Left renal cortex interstitium (tissue), 4 donors: Measurements from ENCODE around the gene PKD1L1. TPM values are rescaled to one million over a fixed set of nuclear protein-coding genes. Genes with fewer than 3 reads are reported as not detected.
"Not testable (repeated sequence)": the region's sequence is repeated elsewhere in the genome, so short reads cannot be mapped to it uniquely, and the experiment has no call there.

Experiments
- DNase-seq, 4 donors: peaks; one replicate each; pipeline ENCODE4 v3.0.0-alpha.2; 2013; ENCODE audit warnings: low read depth in 4 of 4, low spot score in 2 of 4, missing footprints in 1 of 4
- polyA plus RNA-seq, 4 donors: library from polyadenylated mRNA; unstranded; fragments of 120-200 nt; gene quantifications; one replicate each; pipeline ENCODE4 v1.2.1, GENCODE V29; 2013; ENCODE audit not compliant: insufficient read length in 4 of 4

Gene PKD1L1
- under 1 TPM; 0.14 to 0.27 (median 0.21) TPM for polyA plus RNA-seq

- DNase-seq = no peak
These were observed at the start of gene PKD1L1 for GRCh38 chr7:47948141-47948790. Gene PKD1L1 (minus strand): TSS chr7:47948466. CDS start chr7:47948440, 26 bp downstream.

GRCh38 chr7:47992446-47992845 lies 44.2 kb upstream of the PKD1L1 start:
- DNase-seq = no peak

- peak in 3 of 4 donors; percentile 39 to 66 (median 58) for DNase-seq
These were observed 43.6 kb upstream of the PKD1L1 start for GRCh38 chr7:47991741-47992311.

GRCh38 chr7:47991270-47991669 lies 43.0 kb upstream of the PKD1L1 start:
- no peak for DNase-seq

GRCh38 chr7:47990592-47990991 lies 42.3 kb upstream of the PKD1L1 start:
- DNase-seq = no peak

- DNase-seq = not testable (repeated sequence)
These were observed 41.5 kb upstream of the PKD1L1 start for GRCh38 chr7:47989607-47990400.

- no peak for DNase-seq
These were observed 40.5 kb upstream of the PKD1L1 start for GRCh38 chr7:47988496-47989386.

GRCh38 chr7:47982610-47983009 lies 34.3 kb upstream of the PKD1L1 start:
- DNase-seq = no peak

GRCh38 chr7:47980648-47981047 lies 32.4 kb upstream of the PKD1L1 start:
- not testable (repeated sequence) for DNase-seq

- no peak for DNase-seq
These were observed 31.5 kb upstream of the PKD1L1 start for GRCh38 chr7:47979832-47980181.

- DNase-seq = peak in 3 of 4 donors; percentile 62 to 79 (median 77)
These were observed 31.0 kb upstream of the PKD1L1 start, which contains the start of gene HUS1 for GRCh38 chr7:47979145-47979831. Gene HUS1 (minus strand): TSS chr7:47979615. CDS start chr7:47979519, 96 bp downstream.

GRCh38 chr7:47978790-47979144 lies 30.5 kb upstream of the PKD1L1 start:
- DNase-seq = no peak

GRCh38 chr7:47973739-47974138 lies 25.5 kb upstream of the PKD1L1 start:
- no peak for DNase-seq

GRCh38 chr7:47970761-47971160 lies 22.5 kb upstream of the PKD1L1 start:
- DNase-seq = no peak

- DNase-seq = peak in 2 of 4 donors; percentile 51 to 66
These were observed 20.8 kb upstream of the PKD1L1 start for GRCh38 chr7:47968847-47969774.

GRCh38 chr7:47967708-47968107 lies 19.4 kb upstream of the PKD1L1 start:
- no peak for DNase-seq

- no peak for DNase-seq
These were observed 18.9 kb upstream of the PKD1L1 start for GRCh38 chr7:47967123-47967522.

- no peak for DNase-seq
These were observed 17.2 kb upstream of the PKD1L1 start for GRCh38 chr7:47965456-47965855.

- no peak for DNase-seq
These were observed 14.0 kb upstream of the PKD1L1 start for GRCh38 chr7:47962262-47962661.
